H1 (cell line): ENCODE measurements around the gene ATF7. TPM values are rescaled to one million over a fixed set of nuclear protein-coding genes. Genes with fewer than 3 reads are reported as not detected.

Source experiments
- CBX5 ChIP-seq: fragments of 300-800, 300-1000 bp; sonication (generic); IDR thresholded peaks from 2 replicates; pipeline ENCODE4 v1.7.1; 2016; ENCODE audit warnings: antibody characterized with exemption, low read length, low read depth
- CEBPB ChIP-seq: IDR thresholded peaks from 2 replicates; pipeline ENCODE4 v1.6.1; 2012; ENCODE audit warnings: low read depth, low read length
- EZH2 ChIP-seq: fragments of 200-600 bp; sonication (generic); IDR thresholded peaks from 2 replicates; pipeline ENCODE4 v1.7.1; 2012; ENCODE audit warnings: low read depth, mild to moderate bottlenecking, moderate library complexity, low read length, inconsistent platforms; ENCODE audit not compliant: severe bottlenecking
- GTF2F1 ChIP-seq: IDR thresholded peaks from 2 replicates; pipeline ENCODE4 v1.6.1; 2012; ENCODE audit warnings: low read depth, low read length, improper control_type of control experiment, borderline replicate concordance
- JUND ChIP-seq: IDR thresholded peaks from 2 replicates; pipeline ENCODE4 v1.6.1; 2011; ENCODE audit warnings: mild to moderate bottlenecking, improper control_type of control experiment, low read length
- NRF1 ChIP-seq: IDR thresholded peaks from 2 replicates; pipeline ENCODE4 v1.6.1; 2011; ENCODE audit warnings: mild to moderate bottlenecking, low read depth, low read length, improper control_type of control experiment
- RFX5 ChIP-seq: IDR thresholded peaks from 2 replicates; pipeline ENCODE4 v1.6.1; 2011; ENCODE audit warnings: low read depth, low read length, improper control_type of control experiment, borderline replicate concordance
- SAP30 ChIP-seq: fragments of 300-600 bp; sonication (generic); IDR thresholded peaks from 2 replicates; pipeline ENCODE4 v1.7.1; 2012; ENCODE audit warnings: low read length, moderate library complexity, mild to moderate bottlenecking, inconsistent platforms; ENCODE audit not compliant: insufficient read depth, insufficient replicate concordance
- SP4 ChIP-seq: IDR thresholded peaks from 2 replicates; pipeline ENCODE4 v1.6.1; 2012; ENCODE audit warnings: low read length, inconsistent platforms
- ZNF274 ChIP-seq: IDR thresholded peaks from 2 replicates; pipeline ENCODE4 v1.7.0; 2012; ENCODE audit warnings: low read length, borderline replicate concordance; ENCODE audit errors: extremely low read depth
- polyA plus RNA-seq, 7 experiments: library from polyadenylated mRNA; depleted of rRNA in 3 of 7; stranded (reverse) in 5 of 7; unstranded in 2 of 7; fragments of >200 nt in 5 of 7; fragments of 200-250 nt in 2 of 7; gene quantifications; 1 replicate in 5 of 7; 2 replicates in 1 of 7; 4 replicates in 1 of 7; pipeline versions ENCODE4 v1.2.1 to v1.2.3, GENCODE V29; 2011 to 2013; ENCODE audit warnings: missing spikeins in 2 of 7, mixed read lengths in 2 of 7
- total RNA-seq: library from RNA; stranded (reverse); fragmentation: NEBNext Ultra II Directional; extraction: Animal tissue kit (Norgen Biotek cat#: 25700); gene quantifications from 2 replicates; pipeline ENCODE4 v1.2.1, GENCODE V29; 2021

The ATF7 gene
- total and polyA plus RNA-seq, 2 of the 8 experiments (the other 6 are each of a cell fraction or from before 2014, with no cell fraction given), result 10.1 to 16.6 TPM

DNA sequence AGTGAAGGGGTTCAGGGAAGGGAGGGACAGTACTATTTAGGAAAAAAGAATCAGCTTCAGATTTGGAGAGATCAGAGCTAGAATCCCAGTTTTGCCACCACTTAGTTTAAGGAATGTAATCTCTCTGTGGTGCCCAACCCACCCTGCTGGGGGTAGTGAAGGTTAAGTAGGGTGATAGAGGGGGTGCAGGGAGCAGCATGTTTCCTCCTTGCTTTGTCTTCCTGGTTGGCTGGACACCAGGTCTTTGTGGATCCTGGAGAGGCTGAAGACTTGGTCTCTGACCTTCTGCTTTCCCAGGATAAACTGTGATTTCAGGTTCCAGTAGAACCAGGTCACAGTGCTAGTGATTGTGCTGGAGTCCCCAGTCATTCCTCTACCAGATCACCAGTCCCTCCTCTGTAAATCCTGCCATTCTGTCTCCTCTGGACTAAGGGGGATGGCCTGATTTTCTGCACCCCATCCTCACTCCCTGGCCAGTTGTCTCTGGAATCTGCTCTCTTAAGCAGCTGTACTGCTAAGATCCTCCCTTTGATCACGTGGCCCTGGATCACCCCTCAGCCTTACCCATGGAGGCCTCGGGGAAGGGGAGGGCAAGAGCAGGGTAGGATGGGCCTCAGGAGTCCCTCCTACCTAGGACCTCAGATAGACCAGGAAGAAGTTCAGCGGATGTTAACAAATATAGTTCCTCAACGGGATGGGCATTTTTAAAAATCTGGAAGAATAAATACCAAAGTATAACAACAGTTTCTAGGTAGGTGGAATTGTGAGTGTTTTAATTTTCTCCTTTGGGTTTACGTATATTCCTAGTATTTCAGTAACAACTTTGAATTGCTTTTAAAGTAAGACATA is 130.1 kb downstream of the ATF7 start (continued):
- TF ChIP-seq CEBPB (no peak), JUND (no peak), SP4 (no peak), NRF1 (no peak), ZNF274 (no peak), RFX5 (no peak), EZH2 (no peak), CBX5 (no peak), GTF2F1 (no peak), SAP30 (no peak)
